D721Med (cell line): ENCODE data around the gene PLEKHM3.
A peak's percentile ranks its signal among the peaks of the same experiment; 100 is the strongest.

ENCODE experiments used
- DNase-seq: peaks from one replicate; pipeline ENCODE4 v3.0.0; 2011; ENCODE audit warnings: low spot score; ENCODE audit not compliant: insufficient read length
- FAIRE-seq: peaks from 2 replicates; lab custom pipeline; 2011; peaks lifted over from hg19 to GRCh38; lab: Jason Lieb, UNC
- CTCF ChIP-seq: IDR thresholded peaks from 2 replicates; pipeline ENCODE4 v1.5.1; 2012; ENCODE audit warnings: mild to moderate bottlenecking, control low read depth; ENCODE audit not compliant: insufficient read depth; ENCODE audit errors: missing control alignments

Gene PLEKHM3

GRCh38 chr2:207944979-207945600 is 80.2 kb downstream of the PLEKHM3 start:
- no peak for DNase-seq
- no peak for FAIRE-seq
- TF ChIP-seq CTCF = no peak

DNA sequence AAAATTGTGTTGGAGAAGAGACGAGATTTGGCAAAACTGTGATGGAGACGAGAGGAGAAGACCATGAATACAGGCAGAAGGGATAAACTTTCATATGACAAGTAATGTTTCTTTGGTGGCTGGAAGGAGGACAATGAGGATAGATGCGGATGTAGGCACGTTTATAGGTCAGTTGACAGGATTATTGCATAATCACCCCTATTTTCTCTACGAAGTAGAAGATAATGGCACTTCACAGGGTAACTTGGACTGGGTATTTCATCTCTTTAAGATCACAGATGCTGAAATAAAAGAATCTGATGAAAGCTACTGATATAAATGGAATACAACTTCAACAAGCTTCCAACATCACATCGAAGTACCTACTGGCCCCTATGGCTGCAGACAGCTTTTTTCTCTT is 81.0 kb downstream of the PLEKHM3 start:
- no peak for FAIRE-seq
- DNase-seq = no peak
- no peak for TF ChIP-seq CTCF

DNA sequence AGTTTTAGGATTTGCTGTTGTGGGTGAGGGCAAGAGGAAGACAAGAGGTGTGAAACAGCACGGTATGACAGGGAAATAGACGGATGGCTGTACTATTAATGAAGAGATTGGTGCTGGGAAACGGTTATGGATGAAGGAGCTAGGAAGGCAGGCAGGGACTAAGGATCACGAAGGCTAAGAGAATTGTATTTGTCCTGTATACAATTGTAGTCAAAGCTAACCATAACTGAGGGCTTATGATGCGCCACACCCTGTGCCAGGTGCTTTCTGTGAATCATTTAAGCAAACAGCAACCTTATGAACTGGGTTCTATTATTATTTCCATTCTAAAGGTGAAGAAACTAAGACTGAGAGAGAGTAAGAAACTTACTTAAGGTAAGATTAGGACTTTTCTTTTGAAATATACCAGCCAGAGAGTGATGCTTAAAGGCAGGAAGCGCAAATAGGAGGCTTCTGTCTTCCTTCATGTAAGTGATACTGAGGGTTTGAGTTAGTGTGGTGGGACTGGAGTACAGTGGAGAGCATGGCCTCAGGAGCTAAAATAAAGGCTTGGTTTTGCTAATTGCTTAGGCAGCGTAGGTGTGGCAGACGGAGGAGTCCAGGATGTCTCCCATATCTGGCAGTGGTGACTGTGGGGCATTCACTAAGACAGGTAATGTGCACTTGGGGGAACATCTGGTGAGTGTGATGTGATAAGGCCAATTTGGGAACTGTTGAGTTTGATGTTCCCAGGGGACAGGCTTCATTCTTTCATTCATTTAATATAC is 85.8 kb downstream of the PLEKHM3 start:
- DNase-seq (no peak), FAIRE-seq (no peak)
- no peak for TF ChIP-seq CTCF

GRCh38 chr2:207938886-207939285 is 86.4 kb downstream of the PLEKHM3 start:
- DNase-seq (no peak), FAIRE-seq (no peak)
- no peak for TF ChIP-seq CTCF

GRCh38 chr2:207938415-207938814 is 86.9 kb downstream of the PLEKHM3 start:
- no peak for TF ChIP-seq CTCF
- peak; percentile 67 for FAIRE-seq
- no peak for DNase-seq

GRCh38 chr2:207937823-207938222 is 87.5 kb downstream of the PLEKHM3 start:
- DNase-seq (no peak), FAIRE-seq (no peak)
- no peak for TF ChIP-seq CTCF

DNA sequence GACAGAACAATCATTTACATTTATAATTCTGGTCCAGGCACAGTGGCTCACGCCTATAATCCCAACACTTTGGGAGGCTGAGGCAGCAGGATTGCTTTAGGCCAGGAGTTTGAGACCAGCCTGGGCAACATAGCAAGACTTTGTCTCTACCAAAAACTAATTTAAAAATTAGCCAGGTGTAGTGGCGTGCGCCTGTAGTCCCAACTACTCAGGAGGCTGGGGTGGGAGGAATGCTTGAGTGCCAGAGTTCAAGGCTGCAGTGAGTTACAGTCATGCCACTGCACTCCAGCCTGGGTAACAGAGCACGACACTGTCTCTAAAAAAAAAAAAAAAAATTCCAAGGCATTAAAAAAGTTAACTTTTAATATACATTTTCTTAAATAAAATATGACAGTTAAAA is 88.1 kb downstream of the PLEKHM3 start:
- no peak for TF ChIP-seq CTCF
- FAIRE-seq = no peak
- no peak for DNase-seq
